SK-N-SH (cell line): ENCODE results near the gene UBTD1.

Source experiments
- EP300 ChIP-seq, 2 experiments: IDR thresholded peaks; 2 replicates each; pipeline versions ENCODE4 v1.4.0 to v1.6.1; 2012; ENCODE audit warnings: borderline replicate concordance in 1 of 2, low read depth in 1 of 2, low read length in 1 of 2
- REST ChIP-seq: IDR thresholded peaks from 2 replicates; pipeline ENCODE4 v1.6.1; 2012; ENCODE audit warnings: mild to moderate bottlenecking, low read depth, low read length, moderate library complexity
- RXRA ChIP-seq: IDR thresholded peaks from 2 replicates; pipeline ENCODE4 v1.4.0; 2012; ENCODE audit warnings: low read depth, mild to moderate bottlenecking, borderline replicate concordance
- YY1 ChIP-seq: IDR thresholded peaks from 2 replicates; pipeline ENCODE4 v1.4.0; 2012; ENCODE audit warnings: low read depth, mild to moderate bottlenecking

GRCh38 chr10:97538411-97538810 lies 39.7 kb downstream of the UBTD1 start:
- TF ChIP-seq RXRA (no peak), YY1 (no peak), REST (no peak), EP300 (IDR thresholded peaks at IDR 0.05; ENCODE audit: borderline replicate concordance in 1 of 2, low read depth in 1 of 2, low read length in 1 of 2) (no peak)
